GM23338 (cell line): ENCODE results near the gene SLC9A1. TPM values are rescaled to one million over a fixed set of nuclear protein-coding genes. Genes with fewer than 3 reads are reported as not detected.

Experiments used
- ATAC-seq: fragments of 200-7000 bp; cut with Tn5 transposase; 3 replicates; pipeline ENCODE4 v1.9.1; 2020
- DNase-seq: peaks from one replicate; pipeline ENCODE4 v3.0.0-alpha.2; 2015; ENCODE audit warnings: low spot score
- H2AFZ ChIP-seq: fragments of 200-600 bp; sonication (generic); 2 replicates; pipeline ENCODE4 v1.8.0; 2016; ENCODE audit warnings: antibody characterized with exemption, mild to moderate bottlenecking, moderate library complexity
- H3F3A ChIP-seq: fragments of 200-600 bp; sonication (generic); replicated peaks from 2 replicates; pipeline ENCODE4 v1.8.0; 2017; ENCODE audit warnings: antibody characterized with exemption, mixed run types, low read depth
- H3K27ac ChIP-seq: fragments of 200-600 bp; sonication (generic); 2 replicates; pipeline ENCODE4 v1.6.1; 2016; ENCODE audit warnings: low read depth
- H3K27me3 ChIP-seq: fragments of 200-600 bp; sonication (generic); 2 replicates; pipeline ENCODE4 v1.8.0; 2016; ENCODE audit warnings: mild to moderate bottlenecking, mixed run types, moderate library complexity; ENCODE audit not compliant: insufficient read depth
- H3K36me3 ChIP-seq: fragments of 200-600 bp; sonication (generic); 2 replicates; pipeline ENCODE4 v1.8.0; 2016; ENCODE audit warnings: mild to moderate bottlenecking; ENCODE audit not compliant: insufficient read depth
- H3K4me1 ChIP-seq: fragments of 200-600 bp; sonication (generic); 2 replicates; pipeline ENCODE4 v1.8.0; 2016; ENCODE audit warnings: mild to moderate bottlenecking, moderate library complexity; ENCODE audit not compliant: insufficient read depth
- H3K4me2 ChIP-seq: fragments of 200-600 bp; sonication (generic); 2 replicates; pipeline ENCODE4 v1.7.1; 2017; ENCODE audit warnings: mixed run types
- H3K4me3 ChIP-seq: fragments of 200-600 bp; sonication (generic); 2 replicates; pipeline ENCODE4 v1.6.1; 2016; ENCODE audit warnings: mixed run types
- H3K79me2 ChIP-seq: fragments of 200-600 bp; sonication (generic); replicated peaks from 2 replicates; pipeline ENCODE4 v1.8.0; 2017; ENCODE audit warnings: mild to moderate bottlenecking; ENCODE audit not compliant: insufficient read depth
- H3K9me2 ChIP-seq: fragments of 200-600 bp; sonication (generic); 2 replicates; pipeline ENCODE4 v1.8.0; 2017; ENCODE audit not compliant: insufficient read depth
- H4K20me1 ChIP-seq: fragments of 200-600 bp; sonication (generic); replicated peaks from 2 replicates; pipeline ENCODE4 v1.8.0; 2017; ENCODE audit warnings: mild to moderate bottlenecking; ENCODE audit not compliant: insufficient read depth
- H3K27ac Mint-ChIP-seq: 2 replicates; pipeline ENCODE4 v1.8.0; 2020; ENCODE audit warnings: inconsistent platforms, mild to moderate bottlenecking, moderate library complexity, mixed read lengths
- H3K27me3 Mint-ChIP-seq: 3 replicates; pipeline ENCODE4 v1.8.0; 2022; ENCODE audit warnings: low read depth, mild to moderate bottlenecking, moderate library complexity, mixed read lengths, inconsistent platforms; ENCODE audit not compliant: insufficient read depth, poor library complexity
- H3K36me3 Mint-ChIP-seq: 3 replicates; pipeline ENCODE4 v1.8.0; 2021; ENCODE audit warnings: low read depth, mild to moderate bottlenecking, inconsistent platforms, moderate library complexity, mixed read lengths
- H3K4me1 Mint-ChIP-seq: 3 replicates; pipeline ENCODE4 v1.8.0; 2020; ENCODE audit warnings: mild to moderate bottlenecking, inconsistent platforms, mixed read lengths
- H3K4me3 Mint-ChIP-seq: 3 replicates; pipeline ENCODE4 v1.8.0; 2021; ENCODE audit warnings: moderate library complexity, mild to moderate bottlenecking, inconsistent platforms, mixed read lengths
- H3K9me3 Mint-ChIP-seq: 3 replicates; pipeline ENCODE4 v1.8.0; 2020; ENCODE audit warnings: moderate library complexity, mild to moderate bottlenecking, inconsistent platforms, mixed read lengths
- EZH2 ChIP-seq: fragments of 200-600 bp; sonication (generic); IDR thresholded peaks from one replicate; pipeline ENCODE4 v1.8.0; 2017; ENCODE audit warnings: antibody characterized with exemption, mild to moderate bottlenecking, low read depth; ENCODE audit not compliant: unreplicated experiment
- JUNB ChIP-seq: IDR thresholded peaks from one replicate; pipeline ENCODE4 v1.6.1; 2016; ENCODE audit warnings: antibody characterized with exemption; ENCODE audit not compliant: unreplicated experiment
- NANOG ChIP-seq: IDR thresholded peaks from 2 replicates; pipeline ENCODE4 v1.6.1; 2016; ENCODE audit warnings: antibody characterized with exemption, borderline replicate concordance
- REST ChIP-seq: IDR thresholded peaks from one replicate; pipeline ENCODE4 v1.6.1; 2018; ENCODE audit warnings: antibody characterized with exemption; ENCODE audit not compliant: unreplicated experiment
- STAT1 ChIP-seq: IDR thresholded peaks from one replicate; pipeline ENCODE4 v1.6.1; 2016; ENCODE audit warnings: antibody characterized with exemption; ENCODE audit not compliant: unreplicated experiment
- ZNF462 ChIP-seq: fragments of 250-450 bp; sonication (Bioruptor Pico); IDR thresholded peaks from 2 replicates; pipeline ENCODE4 v1.5.0; 2020; ENCODE audit warnings: mild to moderate bottlenecking, moderate library complexity
- polyA plus RNA-seq: library from polyadenylated mRNA; unstranded; fragments of >200 nt; fragmentation: Nextera tagmentation; extraction: Ambion mirVana; gene quantifications from 2 replicates; pipeline ENCODE4 v1.2.1, GENCODE V29; 2016
- total RNA-seq: library from RNA; depleted of rRNA; stranded (reverse); fragments of >200 nt; shearing (Covaris generic); gene quantifications from 2 replicates; pipeline ENCODE4 v1.2.3, GENCODE V29; 2014
- TF ChIP-seq, protein P1 (sequence below): IDR thresholded peaks from 2 replicates; pipeline ENCODE4 v1.6.1; 2016; ENCODE audit warnings: antibody characterized with exemption
- TF ChIP-seq, protein P2 (sequence below), 2 experiments: fragments of 200-600 bp in 1 of 2; sonication (generic) in 1 of 2; conservative IDR thresholded peaks; 2 replicates each; pipeline versions ENCODE4 v1.5.1 to v1.6.1; 2016 to 2017; ENCODE audit warnings: antibody characterized with exemption in 2 of 2, low read depth in 2 of 2, mild to moderate bottlenecking in 2 of 2, moderate library complexity in 1 of 2

Gene SLC9A1
- total and polyA plus RNA-seq, 2 experiments from 2014 or later, result 10.4 to 22.3 TPM

DNA sequence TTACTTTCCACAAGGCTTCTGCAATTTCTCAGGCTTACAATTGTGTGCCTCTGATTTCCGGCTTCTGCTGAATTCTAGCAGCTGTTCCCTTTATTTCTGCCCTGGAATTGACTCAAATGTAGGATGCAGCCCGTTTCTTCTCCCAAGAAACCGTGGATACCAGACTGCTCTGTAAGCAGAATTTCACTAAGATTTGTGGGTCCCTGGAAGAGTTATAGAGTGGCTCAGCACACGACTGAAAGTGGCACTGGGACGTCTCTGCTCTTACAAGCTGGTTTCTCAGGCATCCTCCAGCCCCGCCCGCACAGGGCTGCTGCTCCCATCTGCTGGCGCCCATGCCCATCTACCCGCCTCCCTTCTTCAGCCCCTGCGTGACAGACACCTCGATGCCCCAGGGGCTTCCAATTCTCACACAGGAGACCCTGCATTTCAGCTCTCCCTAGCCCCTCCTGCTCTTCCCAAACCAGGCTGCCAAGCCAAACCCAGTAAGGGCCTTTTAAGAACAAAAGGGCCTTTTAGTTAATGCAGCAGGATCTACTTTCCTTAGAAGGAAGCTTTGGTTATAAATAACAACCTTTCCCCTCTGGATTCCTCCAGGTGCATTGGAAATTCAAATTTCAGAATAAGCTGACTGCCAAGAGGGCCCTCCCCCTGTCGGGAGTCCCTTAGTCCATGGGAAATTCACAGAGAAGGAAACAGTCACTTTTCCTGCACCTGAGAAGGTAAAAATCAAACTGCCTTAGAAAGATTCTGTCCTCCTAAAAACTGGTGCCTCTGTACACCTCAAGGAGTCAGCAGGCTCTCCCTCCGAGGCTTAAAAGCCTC, 96.9 kb downstream of the SLC9A1 start (continued):
- TF ChIP-seq REST, result no peak
- no peak for TF ChIP-seq NANOG

DNA sequence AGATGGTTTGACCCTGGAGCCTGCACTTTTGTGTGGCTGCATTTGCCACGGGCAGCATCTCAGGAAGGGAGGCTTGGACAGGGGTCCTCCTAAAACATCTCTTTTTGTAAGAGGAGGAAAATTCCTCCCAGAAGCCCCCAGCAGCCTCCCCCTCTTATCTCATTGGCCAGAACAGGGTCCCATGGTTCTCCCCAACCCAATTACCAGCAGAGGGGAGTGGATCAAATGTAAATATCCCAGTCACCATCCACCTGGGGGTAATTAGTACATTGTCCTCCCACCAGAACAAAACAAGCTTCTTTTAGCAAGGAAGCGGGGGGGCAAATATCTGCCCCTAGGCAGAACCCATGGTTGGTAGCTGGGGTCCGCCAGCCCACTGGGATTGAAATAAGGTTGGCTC, 97.5 kb downstream of the SLC9A1 start:
- DNase-seq (peak; percentile 62), ATAC-seq (peak; percentile 35)
- Histone ChIP-seq H3K4me1 (peaks cover 39% of the 10 kb centered on the region), H3K79me2 (no peaks in the 10 kb centered on the region), H3K27me3 (no peaks in the 10 kb centered on the region), H2AFZ (no peak overlapping the region), H3K36me3 (no peaks in the 10 kb centered on the region), H3K4me2 (peak overlapping the region; percentile 66), H3K27ac (peak overlapping the region; percentile 94), H3K9me2 (no peaks in the 10 kb centered on the region), H4K20me1 (no peaks in the 10 kb centered on the region), H3F3A (peaks cover 11% of the 10 kb centered on the region; the same call in 1 of the 2 replicates), H3K4me3 (peak overlapping the region; percentile 30; the same call in 1 of the 2 replicates)
- Mint-ChIP-seq H3K9me3 (peaks cover 3% of the 10 kb centered on the region; the same call in 1 of the 3 replicates), H3K27me3 (peaks cover 9% of the 10 kb centered on the region), H3K36me3 (peaks cover 2% of the 10 kb centered on the region; the same call in 1 of the 3 replicates), H3K4me3 (peak overlapping the region; percentile 67; the same call in 2 of the 3 replicates), H3K27ac (peak overlapping the region; percentile 98), H3K4me1 (peaks cover 36% of the 10 kb centered on the region)
- TF ChIP-seq, protein P1, sequence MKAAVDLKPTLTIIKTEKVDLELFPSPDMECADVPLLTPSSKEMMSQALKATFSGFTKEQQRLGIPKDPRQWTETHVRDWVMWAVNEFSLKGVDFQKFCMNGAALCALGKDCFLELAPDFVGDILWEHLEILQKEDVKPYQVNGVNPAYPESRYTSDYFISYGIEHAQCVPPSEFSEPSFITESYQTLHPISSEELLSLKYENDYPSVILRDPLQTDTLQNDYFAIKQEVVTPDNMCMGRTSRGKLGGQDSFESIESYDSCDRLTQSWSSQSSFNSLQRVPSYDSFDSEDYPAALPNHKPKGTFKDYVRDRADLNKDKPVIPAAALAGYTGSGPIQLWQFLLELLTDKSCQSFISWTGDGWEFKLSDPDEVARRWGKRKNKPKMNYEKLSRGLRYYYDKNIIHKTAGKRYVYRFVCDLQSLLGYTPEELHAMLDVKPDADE, result no peak
- TF ChIP-seq STAT1 (no peak), ZNF462 (CRISPR knock-in tag) (no peak), EZH2 (no peak), JUNB (peak; percentile 39)
- TF ChIP-seq, protein P2, sequence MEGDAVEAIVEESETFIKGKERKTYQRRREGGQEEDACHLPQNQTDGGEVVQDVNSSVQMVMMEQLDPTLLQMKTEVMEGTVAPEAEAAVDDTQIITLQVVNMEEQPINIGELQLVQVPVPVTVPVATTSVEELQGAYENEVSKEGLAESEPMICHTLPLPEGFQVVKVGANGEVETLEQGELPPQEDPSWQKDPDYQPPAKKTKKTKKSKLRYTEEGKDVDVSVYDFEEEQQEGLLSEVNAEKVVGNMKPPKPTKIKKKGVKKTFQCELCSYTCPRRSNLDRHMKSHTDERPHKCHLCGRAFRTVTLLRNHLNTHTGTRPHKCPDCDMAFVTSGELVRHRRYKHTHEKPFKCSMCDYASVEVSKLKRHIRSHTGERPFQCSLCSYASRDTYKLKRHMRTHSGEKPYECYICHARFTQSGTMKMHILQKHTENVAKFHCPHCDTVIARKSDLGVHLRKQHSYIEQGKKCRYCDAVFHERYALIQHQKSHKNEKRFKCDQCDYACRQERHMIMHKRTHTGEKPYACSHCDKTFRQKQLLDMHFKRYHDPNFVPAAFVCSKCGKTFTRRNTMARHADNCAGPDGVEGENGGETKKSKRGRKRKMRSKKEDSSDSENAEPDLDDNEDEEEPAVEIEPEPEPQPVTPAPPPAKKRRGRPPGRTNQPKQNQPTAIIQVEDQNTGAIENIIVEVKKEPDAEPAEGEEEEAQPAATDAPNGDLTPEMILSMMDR (conservative IDR thresholded peaks at IDR 0.05; ENCODE audit: low read depth in 2 of 2), result no peak
